ENCODE measurements around the gene ABI1.
"Not testable (repeated sequence)": the region's sequence is repeated elsewhere in the genome, so short reads cannot be mapped to it uniquely, and the experiment has no call there.

Gene ABI1

GRCh38 chr10:26799342-26799741 lies 61.4 kb downstream of the ABI1 start:
- no peak for TF ChIP-seq CTCF (IDR thresholded peaks at IDR 0.05; ENCODE audit: low read depth, low read length, missing control alignments)
- in situ Hi-C loops (cut with HindIII; ENCODE audit: low sequenced_read_pairs): no loop called here
- DNase-seq (ENCODE audit: low read depth): no peak
- H3K4me3 ChIP-seq (ENCODE audit: low read depth, low read length): no peak overlapping the region

- in situ Hi-C loops (cut with HindIII; ENCODE audit: low sequenced_read_pairs): no loop called here
- no peak for DNase-seq (ENCODE audit: low read depth)
- no peak for TF ChIP-seq CTCF (IDR thresholded peaks at IDR 0.05; ENCODE audit: low read depth, low read length, missing control alignments)
- H3K4me3 ChIP-seq (ENCODE audit: low read depth, low read length): no peak overlapping the region
Observed at GRCh38 chr10:26798298-26798697, 62.5 kb downstream of the ABI1 start.

DNA sequence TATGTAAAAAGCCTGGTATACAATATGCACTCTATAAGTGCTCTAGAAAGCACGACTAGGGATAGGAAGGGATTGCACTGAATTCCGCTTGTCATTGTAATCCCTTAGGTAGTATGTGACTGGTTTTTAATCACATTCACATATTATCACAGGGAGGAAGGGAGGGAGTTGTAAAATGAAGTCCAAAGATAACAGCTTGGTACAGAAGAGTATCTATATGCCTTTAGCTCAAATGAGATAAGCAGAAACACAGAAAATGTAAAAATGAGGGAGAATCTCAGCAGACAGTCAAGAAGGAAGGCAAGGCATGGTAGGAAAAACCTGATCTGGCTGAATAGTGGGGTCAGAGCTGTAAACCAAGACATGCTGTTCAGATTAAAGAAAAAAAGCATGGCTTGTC lies 63.4 kb downstream of the ABI1 start:
- in situ Hi-C loops (cut with HindIII; ENCODE audit: low sequenced_read_pairs): no loop called here
- no peak for DNase-seq (ENCODE audit: low read depth)
- no peak for TF ChIP-seq CTCF (IDR thresholded peaks at IDR 0.05; ENCODE audit: low read depth, low read length, missing control alignments)
- no peak overlapping the region for H3K4me3 ChIP-seq (ENCODE audit: low read depth, low read length)

DNA sequence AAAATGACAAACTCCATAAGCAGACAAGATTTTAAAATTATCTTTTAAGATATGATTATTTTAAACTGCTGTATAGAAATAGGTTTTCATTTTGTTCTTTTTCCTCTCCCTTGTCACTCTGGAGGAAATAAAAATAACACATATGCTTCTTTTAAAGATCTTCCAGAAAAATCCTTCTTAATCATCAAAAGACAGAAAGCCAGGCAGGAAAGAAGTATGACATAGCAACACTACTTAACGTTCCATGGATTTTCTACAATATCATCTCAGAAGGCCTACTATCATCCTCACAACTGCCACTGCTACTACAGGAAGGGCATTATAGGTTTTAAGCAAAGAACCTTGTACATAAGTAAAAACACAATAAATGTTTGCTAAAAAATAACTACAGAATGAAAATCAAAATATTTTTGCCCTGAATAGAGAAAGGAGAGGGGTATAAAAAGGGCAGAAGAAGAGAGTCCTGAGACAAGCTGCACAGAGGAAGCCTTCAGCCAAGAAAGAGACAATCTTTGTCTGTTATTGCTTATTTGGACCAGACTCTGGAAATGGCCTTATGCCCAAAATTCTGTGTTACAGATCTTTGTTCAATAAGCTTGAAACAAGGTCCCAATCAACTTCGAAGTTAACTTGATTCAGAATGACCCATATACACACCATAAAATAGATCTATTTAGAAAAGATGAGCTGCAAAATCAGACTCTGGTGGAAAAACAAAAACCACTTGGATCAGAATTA lies 67.8 kb downstream of the ABI1 start:
- no peak for DNase-seq (ENCODE audit: low read depth)
- in situ Hi-C loops (cut with HindIII; ENCODE audit: low sequenced_read_pairs): no loop called here
- TF ChIP-seq CTCF (IDR thresholded peaks at IDR 0.05; ENCODE audit: low read depth, low read length, missing control alignments): no peak
- no peak overlapping the region for H3K4me3 ChIP-seq (ENCODE audit: low read depth, low read length)

DNA sequence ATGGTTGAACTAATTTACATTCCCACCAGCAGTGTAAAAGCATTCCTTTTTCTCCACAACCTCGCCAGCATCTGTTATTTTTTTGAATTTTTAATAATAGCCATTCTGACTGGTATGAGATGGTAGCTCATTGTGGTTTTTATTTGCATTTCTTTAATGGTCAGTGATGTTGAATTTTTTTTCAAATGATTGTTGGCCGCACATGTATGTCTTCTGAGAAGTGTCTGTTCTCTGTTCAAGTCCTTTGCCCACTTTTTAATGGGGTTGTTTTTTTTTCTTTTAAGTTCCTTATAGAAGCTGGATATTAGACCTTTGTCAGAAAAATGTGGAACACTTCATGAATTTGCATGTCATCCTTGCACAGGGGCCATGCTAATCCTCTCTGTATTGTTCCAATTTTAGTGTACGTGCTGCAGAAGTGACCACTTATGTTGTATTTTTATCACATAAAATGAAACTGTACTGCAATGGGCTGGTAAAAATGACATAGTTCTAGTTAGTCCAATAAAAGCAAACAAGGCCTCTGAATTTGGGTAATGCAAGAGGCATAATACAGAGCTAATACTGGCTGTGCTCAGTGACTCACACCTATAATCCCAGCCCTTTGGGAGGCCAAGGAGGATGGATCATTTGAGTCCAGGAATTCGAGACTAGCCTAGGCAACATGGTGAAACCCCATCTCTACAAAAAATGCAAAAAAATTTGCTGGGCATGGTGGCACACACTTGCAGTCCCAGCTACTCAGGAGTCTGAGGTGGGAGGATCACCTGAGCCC lies 70.3 kb downstream of the ABI1 start:
- DNase-seq (ENCODE audit: low read depth): no peak
- TF ChIP-seq CTCF (IDR thresholded peaks at IDR 0.05; ENCODE audit: low read depth, low read length, missing control alignments): no peak
- no peak overlapping the region for H3K4me3 ChIP-seq (ENCODE audit: low read depth, low read length)
- in situ Hi-C loops (cut with HindIII; ENCODE audit: low sequenced_read_pairs): no loop called here

DNA sequence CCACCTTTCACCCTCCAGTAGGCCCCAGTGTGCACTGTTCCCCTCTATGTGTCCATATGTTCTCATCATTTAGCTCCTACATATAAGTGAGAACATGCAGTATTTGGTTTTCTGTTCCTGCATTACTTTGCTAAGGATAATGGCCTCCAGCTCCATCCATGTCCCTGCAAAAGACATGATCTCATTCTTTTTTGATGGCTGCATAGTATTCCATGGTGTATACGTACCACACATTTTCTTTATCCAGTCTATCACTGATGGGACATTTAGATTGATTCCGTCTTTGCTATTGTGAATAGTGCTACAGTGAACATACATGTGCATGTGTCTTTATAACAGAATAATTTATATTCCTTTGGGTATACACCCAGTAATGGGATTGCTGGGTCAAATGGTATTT lies 71.0 kb downstream of the ABI1 start:
- DNase-seq (ENCODE audit: low read depth); H3K4me3 ChIP-seq (ENCODE audit: low read depth, low read length); in situ Hi-C loops (cut with HindIII; ENCODE audit: low sequenced_read_pairs): not testable (repeated sequence)

GRCh38 chr10:26787362-26787761 lies 73.4 kb downstream of the ABI1 start:
- DNase-seq (ENCODE audit: low read depth): no peak
- no peak overlapping the region for H3K4me3 ChIP-seq (ENCODE audit: low read depth, low read length)
- TF ChIP-seq CTCF (IDR thresholded peaks at IDR 0.05; ENCODE audit: low read depth, low read length, missing control alignments): no peak
- in situ Hi-C loops (cut with HindIII; ENCODE audit: low sequenced_read_pairs): no loop called here

Measured in astrocyte of the cerebellum (primary cell).